H1 (cell line): ENCODE data around the gene FHIT. TPM values are rescaled to one million over a fixed set of nuclear protein-coding genes. Genes with fewer than 3 reads are reported as not detected.

Experiments
- CTCF ChIA-PET: fragments of 300-600 bp; sonication (Branson Sonifier 250); formaldehyde crosslinking; loops from one replicate; lab custom pipeline; 2021; ENCODE audit not compliant: partially characterized antibody; lab: Charles Lee
- POLR2A ChIA-PET: fragments of 300-600 bp; sonication (Branson Sonifier 250); formaldehyde crosslinking; loops from one replicate; lab custom pipeline; 2021; ENCODE audit warnings: inconsistent platforms; ENCODE audit not compliant: partially characterized antibody; lab: Charles Lee
- DNase-seq, 2 experiments: peaks; one replicate each; pipeline versions ENCODE4 v3.0.0 to v3.0.0-alpha.2; 2010 to 2022; ENCODE audit warnings: low spot score in 2 of 2, low read depth in 1 of 2, mixed read lengths in 1 of 2
- FAIRE-seq: peaks from 2 replicates; lab custom pipeline; 2011; peaks lifted over from hg19 to GRCh38; lab: Jason Lieb, UNC
- H2AFZ ChIP-seq: 2 replicates; pipeline ENCODE4 v1.8.1; 2012; ENCODE audit warnings: low read length, inconsistent platforms
- H2AK5ac ChIP-seq: 2 replicates; pipeline ENCODE4 v1.6.1; 2013; ENCODE audit warnings: low read depth, low read length
- H2BK120ac ChIP-seq: replicated peaks from 2 replicates; pipeline ENCODE3; 2013; ENCODE audit warnings: low read depth, low read length, inconsistent platforms
- H2BK12ac ChIP-seq: 2 replicates; pipeline ENCODE4 v1.6.1; 2013; ENCODE audit warnings: low read depth, low read length
- H2BK15ac ChIP-seq: 2 replicates; pipeline ENCODE4 v1.6.1; 2013; ENCODE audit warnings: low read length
- H2BK20ac ChIP-seq: 2 replicates; pipeline ENCODE4 v1.6.1; 2013; ENCODE audit warnings: low read length
- H2BK5ac ChIP-seq: 2 replicates; pipeline ENCODE4 v1.6.1; 2013; ENCODE audit warnings: low read depth, low read length
- H3K14ac ChIP-seq: 2 replicates; pipeline ENCODE4 v1.6.1; 2013; ENCODE audit warnings: inconsistent platforms; ENCODE audit not compliant: insufficient read length
- H3K18ac ChIP-seq: 2 replicates; pipeline ENCODE4 v1.6.1; 2013; ENCODE audit warnings: low read length; ENCODE audit errors: extremely low read depth
- H3K23ac ChIP-seq: 2 replicates; pipeline ENCODE4 v1.6.1; 2013; ENCODE audit warnings: inconsistent platforms; ENCODE audit not compliant: insufficient read length
- H3K23me2 ChIP-seq: 2 replicates; pipeline ENCODE4 v1.6.1; 2013; ENCODE audit warnings: low read depth, low read length
- H3K27ac ChIP-seq: 2 replicates; pipeline ENCODE4 v1.6.1; 2011; ENCODE audit warnings: low read depth, low read length, inconsistent platforms
- H3K27me3 ChIP-seq, 4 experiments: replicated peaks in 1 of 4; 1 replicate in 1 of 4; 2 replicates in 3 of 4; pipeline versions ENCODE4 v1.6.1 to v1.8.1; 2011 to 2013; ENCODE audit warnings: low read length in 3 of 4, mild to moderate bottlenecking in 3 of 4, inconsistent platforms in 2 of 4, mixed read lengths in 2 of 4, moderate library complexity in 1 of 4; ENCODE audit not compliant: control insufficient read depth in 3 of 4, insufficient read depth in 3 of 4; ENCODE audit errors: extremely low read depth in 1 of 4
- H3K36me3 ChIP-seq, 4 experiments: 2 replicates each; pipeline versions ENCODE4 v1.6.1 to v1.8.1; 2011 to 2013; ENCODE audit warnings: mild to moderate bottlenecking in 4 of 4, low read length in 3 of 4, moderate library complexity in 2 of 4, control low read depth in 1 of 4, inconsistent platforms in 1 of 4; ENCODE audit not compliant: insufficient read depth in 4 of 4, control insufficient read depth in 2 of 4
- H3K4ac ChIP-seq: replicated peaks from 2 replicates; pipeline ENCODE3; 2013; ENCODE audit warnings: low read length, low read depth, mixed read lengths, inconsistent platforms; ENCODE audit not compliant: insufficient read length
- H3K4me1 ChIP-seq, 4 experiments: replicated peaks in 1 of 4; 1 replicate in 1 of 4; 2 replicates in 3 of 4; pipeline versions ENCODE4 v1.6.1 to v1.8.1; 2011 to 2013; ENCODE audit warnings: low read length in 3 of 4, inconsistent platforms in 2 of 4, mixed read lengths in 1 of 4; ENCODE audit not compliant: insufficient read depth in 4 of 4, control insufficient read depth in 3 of 4
- H3K4me2 ChIP-seq, 2 experiments: 2 replicates each; pipeline versions ENCODE4 v1.6.1 to v1.8.1; 2011 to 2013; ENCODE audit warnings: low read depth in 2 of 2, low read length in 2 of 2, control low read depth in 1 of 2, inconsistent platforms in 1 of 2, mild to moderate bottlenecking in 1 of 2; ENCODE audit not compliant: insufficient read depth in 1 of 2
- H3K4me3 ChIP-seq, 4 experiments: fragments of 200-600, 300-600 bp in 1 of 4; sonication (generic), shearing (Covaris generic), sonication (Bioruptor Twin) in 1 of 4; 2 replicates each; pipeline versions ENCODE4 v1.5.1 to v1.8.1; 2011 to 2016; ENCODE audit warnings: low read length in 4 of 4, low read depth in 3 of 4, control low read depth in 2 of 4, inconsistent platforms in 2 of 4, mild to moderate bottlenecking in 2 of 4, mixed read lengths in 1 of 4, moderate library complexity in 1 of 4; ENCODE audit not compliant: insufficient read depth in 2 of 4; ENCODE audit errors: extremely low read depth in 1 of 4
- H3K56ac ChIP-seq: replicated peaks from 2 replicates; pipeline ENCODE3; 2013; ENCODE audit warnings: low read depth, mild to moderate bottlenecking, mixed read lengths, low read length, inconsistent platforms; ENCODE audit not compliant: insufficient read length
- H3K79me1 ChIP-seq: 2 replicates; pipeline ENCODE4 v1.6.1; 2013; ENCODE audit warnings: low read depth, low read length, control low read depth
- H3K79me2 ChIP-seq, 2 experiments: 2 replicates each; pipeline versions ENCODE4 v1.6.1 to v1.8.1; 2012 to 2013; ENCODE audit warnings: low read length in 2 of 2, mild to moderate bottlenecking in 2 of 2, inconsistent platforms in 1 of 2; ENCODE audit not compliant: insufficient read depth in 2 of 2, control insufficient read depth in 1 of 2
- H3K9ac ChIP-seq, 4 experiments: replicated peaks in 1 of 4; 1 replicate in 1 of 4; 2 replicates in 3 of 4; pipeline versions ENCODE4 v1.6.1 to v1.8.1; 2011 to 2013; ENCODE audit warnings: low read depth in 3 of 4, low read length in 3 of 4, control low read depth in 2 of 4, mild to moderate bottlenecking in 2 of 4, moderate library complexity in 2 of 4, inconsistent platforms in 1 of 4; ENCODE audit errors: extremely low read depth in 1 of 4
- H3K9me3 ChIP-seq, 2 experiments: 2 replicates each; pipeline versions ENCODE4 v1.6.1 to v1.8.1; 2012 to 2013; ENCODE audit warnings: mild to moderate bottlenecking in 2 of 2, moderate library complexity in 2 of 2, control low read depth in 1 of 2, inconsistent platforms in 1 of 2, low read depth in 1 of 2, low read length in 1 of 2, mixed read lengths in 1 of 2; ENCODE audit not compliant: insufficient read depth in 2 of 2
- H4K20me1 ChIP-seq, 2 experiments: replicated peaks in 1 of 2; 2 replicates each; pipeline versions ENCODE3 to v1.8.1; 2011 to 2013; ENCODE audit warnings: inconsistent platforms in 2 of 2, low read length in 2 of 2, mild to moderate bottlenecking in 1 of 2; ENCODE audit not compliant: insufficient read depth in 2 of 2, control insufficient read depth in 1 of 2
- H4K5ac ChIP-seq: 2 replicates; pipeline ENCODE4 v1.6.1; 2013; ENCODE audit warnings: low read length, low read depth, mixed read lengths, inconsistent platforms; ENCODE audit not compliant: insufficient read length
- H4K8ac ChIP-seq: 2 replicates; pipeline ENCODE4 v1.8.0; 2013; ENCODE audit warnings: mild to moderate bottlenecking, moderate library complexity, low read length, inconsistent platforms; ENCODE audit not compliant: insufficient read depth; ENCODE audit errors: extremely low read depth
- H4K91ac ChIP-seq: replicated peaks from 2 replicates; pipeline ENCODE3; 2013; ENCODE audit warnings: low read length, mixed read lengths, inconsistent platforms; ENCODE audit not compliant: insufficient read length
- HDAC6 ChIP-seq: IDR thresholded peaks from one replicate; pipeline ENCODE4 v1.7.1; 2012; ENCODE audit warnings: low read depth, mild to moderate bottlenecking, inconsistent platforms, low read length, moderate library complexity
- TAF7 ChIP-seq: optimal IDR thresholded peaks from 2 replicates; pipeline ENCODE3; 2011; ENCODE audit warnings: low read depth, mild to moderate bottlenecking, inconsistent platforms, low read length, moderate library complexity, borderline replicate concordance
- YY1 ChIP-seq: IDR thresholded peaks from 2 replicates; pipeline ENCODE4 v1.6.1; 2011; ENCODE audit warnings: low read depth, mild to moderate bottlenecking, low read length
- WGBS, 2 experiments: shearing (Covaris generic) in 1 of 2; methylation state at CpG; one replicate each; pipeline versions ENCODE4 v1.1.6 to v1.1.7; 2013 to 2015; ENCODE audit warnings: low lambda C conversion rate in 2 of 2, mixed read lengths in 2 of 2, inconsistent platforms in 1 of 2, low coverage in 1 of 2, missing lambda C conversion rate in 1 of 2; ENCODE audit not compliant: insufficient replicate concordance in 2 of 2, insufficient coverage in 1 of 2, insufficient read length in 1 of 2; ENCODE audit errors: extremely low coverage in 1 of 2, missing lambda C conversion rate in 1 of 2; 5-methylcytosine and 5-hydroxymethylcytosine counted together
- polyA plus RNA-seq, 7 experiments: library from polyadenylated mRNA; depleted of rRNA in 3 of 7; stranded (reverse) in 5 of 7; unstranded in 2 of 7; fragments of >200 nt in 5 of 7; fragments of 200-250 nt in 2 of 7; gene quantifications; 1 replicate in 5 of 7; 2 replicates in 1 of 7; 4 replicates in 1 of 7; pipeline versions ENCODE4 v1.2.1 to v1.2.3, GENCODE V29; 2011 to 2013; ENCODE audit warnings: missing spikeins in 2 of 7, mixed read lengths in 2 of 7
- total RNA-seq: library from RNA; stranded (reverse); fragmentation: NEBNext Ultra II Directional; extraction: Animal tissue kit (Norgen Biotek cat#: 25700); gene quantifications from 2 replicates; pipeline ENCODE4 v1.2.1, GENCODE V29; 2021

The FHIT gene
- total and polyA plus RNA-seq, 2 of the 8 experiments (the other 6 are each of a cell fraction or from before 2014, with no cell fraction given), result 1.2 to 3.2 TPM

GRCh38 chr3:61080737-61081445, 170.4 kb downstream of the FHIT start:
- FAIRE-seq (no peak), DNase-seq (no peak)
- H4K5ac ChIP-seq, result no peak overlapping the region
- H2BK20ac ChIP-seq, result no peak overlapping the region
- ChIA-PET POLR2A (no interaction called here), CTCF (no interaction called here)
- H3K14ac ChIP-seq, result no peak overlapping the region
- peak overlapping the region; percentile 35 for H3K27ac ChIP-seq
- H2BK12ac ChIP-seq, result 0 out of 2 replicates have a peak overlapping the region, but pooled peaks have one; percentile 10
- H2BK120ac ChIP-seq, result no peak overlapping the region
- H3K23me2 ChIP-seq, result no peaks in the 10 kb centered on the region
- H3K23ac ChIP-seq, result no peak overlapping the region
- no peak overlapping the region for H2BK15ac ChIP-seq
- 66% methylated on average over 5 of the region's 5 CpGs; no CpG with 5 or more reads in 1 of the 2 experiments for WGBS, 2 experiments
- no peak overlapping the region for H3K4me3 ChIP-seq
- H3K56ac ChIP-seq, result no peak overlapping the region
- no peak overlapping the region for H4K91ac ChIP-seq
- H3K27me3 ChIP-seq, result no peaks in the 10 kb centered on the region
- H3K18ac ChIP-seq, result peak overlapping the region; percentile 65; the same call in 1 of the 2 replicates
- H3K4ac ChIP-seq, result no peak overlapping the region
- H4K20me1 ChIP-seq, result no peaks in the 10 kb centered on the region
- no peak overlapping the region for H2AK5ac ChIP-seq
- H2AFZ ChIP-seq, result no peak overlapping the region
- H3K36me3 ChIP-seq, result no peaks in the 10 kb centered on the region; a peak in 1 of 8 replicates
- H2BK5ac ChIP-seq, result peak overlapping the region; percentile 67; the same call in 1 of the 2 replicates
- H3K79me2 ChIP-seq, result no peaks in the 10 kb centered on the region
- no peaks in the 10 kb centered on the region for H3K79me1 ChIP-seq
- no peak overlapping the region for H4K8ac ChIP-seq
- H3K9ac ChIP-seq, result no peak overlapping the region
- no peaks in the 10 kb centered on the region for H3K9me3 ChIP-seq
- peaks cover 0 to 8% (median 3%) of the 10 kb centered on the region in 4 experiments; a peak in 3 of 7 replicates for H3K4me1 ChIP-seq
- H3K4me2 ChIP-seq, result peak overlapping the region in 1 of 2 experiments; percentile 43; a peak in 3 of 4 replicates
- TF ChIP-seq YY1 (no peak), TAF7 (no peak), HDAC6 (no peak)
